ENCODE results near the gene TLE7.
A peak's percentile ranks its signal among the peaks of the same experiment; 100 is the strongest.

Gene TLE7

GRCh38 chr16:71442051-71442440 lies at the start of gene TLE7:
Gene TLE7, minus strand, starts transcription at chr16:71442054. Its CDS starts 8,730 bp downstream, at chr16:71433324.
- no peak for DNase-seq

- no peak for DNase-seq
Observed at GRCh38 chr16:71491054-71491453, 49.2 kb upstream of the TLE7 start.

GRCh38 chr16:71490361-71490760 lies 48.5 kb upstream of the TLE7 start:
- no peak for DNase-seq

- no peak for DNase-seq
Observed at GRCh38 chr16:71489122-71489521, 47.3 kb upstream of the TLE7 start, which contains the start of gene ZNF19. Gene ZNF19, minus strand, starts transcription at chr16:71489324. Its CDS starts 7,210 bp downstream, at chr16:71482114.

- peak; percentile 86 for DNase-seq
Observed at GRCh38 chr16:71484006-71484893, 42.4 kb upstream of the TLE7 start.

- no peak for DNase-seq
Observed at GRCh38 chr16:71482569-71482968, 40.7 kb upstream of the TLE7 start.

GRCh38 chr16:71480956-71481355 lies 39.1 kb upstream of the TLE7 start:
- no peak for DNase-seq

GRCh38 chr16:71479420-71479819 lies 37.6 kb upstream of the TLE7 start:
- peak; percentile 6 for DNase-seq

GRCh38 chr16:71476457-71477124 lies 34.7 kb upstream of the TLE7 start:
- DNase-seq = no peak

GRCh38 chr16:71474864-71475263 lies 33.0 kb upstream of the TLE7 start:
- DNase-seq = no peak

- DNase-seq = no peak
Observed at GRCh38 chr16:71473891-71474290, 32.0 kb upstream of the TLE7 start.

- no peak for DNase-seq
Observed at GRCh38 chr16:71472931-71473330, 31.1 kb upstream of the TLE7 start.

- DNase-seq = no peak
Observed at GRCh38 chr16:71472051-71472450, 30.2 kb upstream of the TLE7 start.

GRCh38 chr16:71467810-71468209 lies 26.0 kb upstream of the TLE7 start:
- no peak for DNase-seq

GRCh38 chr16:71464231-71464630 lies 22.4 kb upstream of the TLE7 start:
- no peak for DNase-seq

- DNase-seq = peak; percentile 64
Observed at GRCh38 chr16:71461686-71462648, 20.1 kb upstream of the TLE7 start, which contains the start of gene ZNF23. Gene ZNF23, minus strand, starts transcription at chr16:71462247. Its CDS starts 5,451 bp downstream, at chr16:71456796.

GRCh38 chr16:71460941-71461340 lies 19.1 kb upstream of the TLE7 start:
- no peak for DNase-seq

- DNase-seq = no peak
Observed at GRCh38 chr16:71460236-71460635, 18.4 kb upstream of the TLE7 start.

GRCh38 chr16:71459510-71459909 lies 17.7 kb upstream of the TLE7 start:
- DNase-seq = no peak

GRCh38 chr16:71456801-71457200 lies 14.9 kb upstream of the TLE7 start:
- no peak for DNase-seq

- no peak for DNase-seq
Observed at GRCh38 chr16:71453036-71453435, 11.2 kb upstream of the TLE7 start.

- DNase-seq = no peak
Observed at GRCh38 chr16:71449020-71449419, 7.2 kb upstream of the TLE7 start.

All from NCI-H1092 (cell line).